ENCODE data around the gene RPL32. TPM values are rescaled to one million over a fixed set of nuclear protein-coding genes. Genes with fewer than 3 reads are reported as not detected.

RPL32 gene
- total and polyA plus RNA-seq, 2 of the 4 experiments (the other 2 are of a cell fraction), result 566 to 1,856 TPM

GRCh38 chr3:12815719-12816118 is 25.6 kb downstream of the RPL32 start:
- Histone ChIP-seq H3K56ac (ENCODE audit: extremely low read depth, insufficient read depth, low read length) (no peak overlapping the region), H2BK20ac (ENCODE audit: low read depth, low read length) (no peak overlapping the region), H4K91ac (ENCODE audit: insufficient read depth, low read depth, low read length) (no peak overlapping the region), H3K9me3 (ENCODE audit: control insufficient read depth, insufficient read depth, low read length) (no peaks in the 10 kb centered on the region), H3K9me1 (ENCODE audit: insufficient read depth, low read length) (no peaks in the 10 kb centered on the region), H3K27me3 (ENCODE audit: control insufficient read depth, insufficient read depth, low read length) (no peaks in the 10 kb centered on the region), H3K79me1 (ENCODE audit: low read depth in 1 of 2, low read length in 2 of 2) (no peaks in the 10 kb centered on the region), H3K14ac (replicated peaks; ENCODE audit: low read depth, low read length) (no peak overlapping the region), H2AK5ac (ENCODE audit: low read depth, low read length) (no peak overlapping the region), H4K20me1 (ENCODE audit: insufficient read depth, low read length) (no peaks in the 10 kb centered on the region), H3K23ac (ENCODE audit: low read depth, low read length) (no peak overlapping the region), H3K4me1 (ENCODE audit: control insufficient read depth, insufficient read depth, low read length) (peaks cover under 1% of the 10 kb centered on the region; the same call in 1 of the 2 replicates), H2AFZ (replicated peaks; ENCODE audit: low read length, poor library complexity) (no peak overlapping the region), H3K27ac (ENCODE audit: insufficient read depth, low read length) (no peak overlapping the region), H2BK15ac (ENCODE audit: low read depth, low read length) (no peak overlapping the region), H3K4ac (ENCODE audit: low read depth, low read length) (no peak overlapping the region), H3K9ac (ENCODE audit: low read depth, low read length) (no peak overlapping the region), H2AK9ac (replicated peaks; ENCODE audit: low read depth, low read length, poor library complexity) (no peak overlapping the region), H2BK5ac (ENCODE audit: low read depth, low read length, poor library complexity, severe bottlenecking) (no peak overlapping the region), H4K5ac (ENCODE audit: low read depth, low read length) (no peak overlapping the region), H3K36me3 (ENCODE audit: control insufficient read depth, insufficient read depth, low read length) (peaks cover 41% of the 10 kb centered on the region; the same call in 1 of the 2 replicates), H2BK120ac (ENCODE audit: low read depth, low read length) (no peak overlapping the region), H3K18ac (ENCODE audit: low read depth, low read length) (no peak overlapping the region), H3K4me3 (ENCODE audit: insufficient read depth, low read depth, low read length) (no peak overlapping the region), H3K4me2 (ENCODE audit: low read depth, low read length) (no peak overlapping the region), H4K8ac (ENCODE audit: low read depth in 2 of 2, low read length in 2 of 2) (no peak overlapping the region)
- ChIA-PET POLR2A (ENCODE audit: unreplicated experiment) (interaction anchor here (0.6 kb wide), 1 partner anchor 54 kb away, joined by 6 read pairs; no protein-coding TSS in a partner anchor), CTCF (interaction anchor here (0.6 kb wide), 1 partner anchor 1579 kb away, joined by 3 read pairs; no protein-coding TSS in a partner anchor)
- ATAC-seq (ENCODE audit: low read depth), result no peak
- in situ Hi-C loops (cut with MboI; ENCODE audit: low sequenced_read_pairs), result no loop called here
- no CpG with 5 or more reads among the region's 9 CpGs for WGBS, 2 experiments (ENCODE audit: extremely low coverage in 2 of 2, insufficient read length in 1 of 2)
- intact Hi-C loops (cut with micrococcal nuclease), result no loop called here
- TF ChIP-seq POLR2A (IDR thresholded peaks at IDR 0.05; ENCODE audit: low read depth, low read length), result no peak
- TF ChIP-seq FOS (IDR thresholded peaks at IDR 0.05; ENCODE audit: low read depth, low read length), result no peak
- no peak for TF ChIP-seq RAD21 (IDR thresholded peaks at IDR 0.05; ENCODE audit: low read length)
- TF ChIP-seq RCOR1 (IDR thresholded peaks at IDR 0.05; ENCODE audit: insufficient replicate concordance, low read length), result no peak
- TF ChIP-seq BHLHE40 (IDR thresholded peaks at IDR 0.05; ENCODE audit: low read depth, low read length), result no peak
- no peak for TF ChIP-seq NFE2L2 (IDR thresholded peaks at IDR 0.05; ENCODE audit: low read depth, low read length)
- TF ChIP-seq SMC3 (IDR thresholded peaks at IDR 0.05; ENCODE audit: low read depth, low read length), result no peak
- no peak for TF ChIP-seq RFX5 (IDR thresholded peaks at IDR 0.05; ENCODE audit: low read depth, low read length)
- BruUV-seq (replicated peaks), result no TSS peak
- dilution Hi-C loops (cut with HindIII; ENCODE audit: low sequenced_read_pairs, unreplicated experiment), result no loop called here
- DNase-seq, result no peak
